CD4-positive, alpha-beta T cell (primary cell): ENCODE results near the gene PLAC1. TPM values are rescaled to one million over a fixed set of nuclear protein-coding genes. Genes with fewer than 3 reads are reported as not detected.

Experiments
- ATAC-seq: fragments of 200-7000 bp; cut with Tn5 transposase; one replicate; pipeline ENCODE4 v1.10.0; 2022; ENCODE audit warnings: mild to moderate bottlenecking; ENCODE audit not compliant: poor library complexity
- CTCF ChIA-PET: fragments of 350-600 bp; sonication (Branson Sonifier 250); formaldehyde crosslinking; loops from one replicate; lab custom pipeline; 2021; ENCODE audit warnings: antibody characterized with exemption, inconsistent platforms; lab: Charles Lee
- POLR2A ChIA-PET: fragments of 350-600 bp; sonication (Branson Sonifier 250); formaldehyde crosslinking; loops from one replicate; lab custom pipeline; 2021; ENCODE audit warnings: antibody characterized with exemption, inconsistent platforms; lab: Charles Lee
- DNase-seq, 14 experiments: peaks; one replicate each; pipeline ENCODE4 v3.0.0-alpha.2; 2013 to 2020; ENCODE audit warnings: mixed read lengths in 2 of 14
- H3K27ac ChIP-seq, 2 donors: one replicate each; pipeline versions ENCODE4 v1.5.1 to v1.7.0; 2013; ENCODE audit warnings: low read length in 2 of 2, low read depth in 1 of 2, mild to moderate bottlenecking in 1 of 2
- H3K27me3 ChIP-seq, 2 experiments: 1 replicate in 1 of 2; 2 replicates in 1 of 2; pipeline versions ENCODE4 v1.6.1 to v1.7.0; 2013; ENCODE audit warnings: low read length in 2 of 2, control low read depth in 1 of 2, mild to moderate bottlenecking in 1 of 2, moderate library complexity in 1 of 2; ENCODE audit not compliant: insufficient read depth in 2 of 2, control insufficient read depth in 1 of 2
- H3K36me3 ChIP-seq: one replicate; pipeline ENCODE4 v1.6.1; 2013; ENCODE audit warnings: low read length, control low read depth; ENCODE audit not compliant: insufficient read depth
- H3K4me1 ChIP-seq: one replicate; pipeline ENCODE4 v1.6.1; 2013; ENCODE audit warnings: low read length, control low read depth; ENCODE audit not compliant: insufficient read depth
- H3K4me3 ChIP-seq: one replicate; pipeline ENCODE4 v1.5.1; 2013; ENCODE audit warnings: mild to moderate bottlenecking, low read length, moderate library complexity
- H3K9me3 ChIP-seq, 2 experiments: 1 replicate in 1 of 2; 2 replicates in 1 of 2; pipeline versions ENCODE4 v1.6.1 to v1.7.0; 2013; ENCODE audit warnings: low read length in 2 of 2, mild to moderate bottlenecking in 2 of 2, control low read depth in 1 of 2, moderate library complexity in 1 of 2; ENCODE audit not compliant: control insufficient read depth in 1 of 2, insufficient read depth in 1 of 2
- H3K27ac Mint-ChIP-seq: one replicate; pipeline ENCODE4 v1.8.0; 2020; ENCODE audit warnings: mixed read lengths
- H3K27me3 Mint-ChIP-seq: one replicate; pipeline ENCODE4 v1.8.0; 2021; ENCODE audit warnings: mixed read lengths
- H3K36me3 Mint-ChIP-seq: one replicate; pipeline ENCODE4 v1.8.0; 2021; ENCODE audit warnings: low read depth, mixed read lengths
- H3K4me1 Mint-ChIP-seq: one replicate; pipeline ENCODE4 v1.8.0; 2021; ENCODE audit warnings: low read depth, mixed read lengths
- H3K4me3 Mint-ChIP-seq: one replicate; pipeline ENCODE4 v1.8.0; 2020; ENCODE audit warnings: mild to moderate bottlenecking, mixed read lengths
- H3K9me3 Mint-ChIP-seq: one replicate; pipeline ENCODE4 v1.8.0; 2020; ENCODE audit warnings: mixed read lengths
- CTCF ChIP-seq: fragments of 200-600 bp; IDR thresholded peaks from one replicate; pipeline ENCODE4 v1.8.0; 2022; ENCODE audit warnings: antibody characterized with exemption, mild to moderate bottlenecking
- intact Hi-C, 2 experiments: fragments of 100-400 bp; cut with DNase I in 1 of 2; cut with micrococcal nuclease in 1 of 2; formaldehyde crosslinking; loops; one replicate each; pipeline versions ENCODE4 v1.15.1 to v1.9.0; 2023 to 2025; cut with DNase I, micrococcal nuclease
- total RNA-seq, 174 experiments: library from RNA in 2 of 174; stranded (reverse) in 2 of 174; gene quantifications; one replicate each; pipeline ENCODE4 v1.2.3 and lab custom pipeline; 2021 to 2026

The PLAC1 gene
- total RNA-seq, 2 experiments from 2014 or later: not detected

GRCh38 chrX:134646691-134647090, 11.6 kb downstream of the PLAC1 start:
- intact Hi-C loops: no loop called here
- Mint-ChIP-seq H3K9me3 (no peaks in the 10 kb centered on the region), H3K4me1 (no peaks in the 10 kb centered on the region), H3K36me3 (no peaks in the 10 kb centered on the region), H3K27ac (no peak overlapping the region), H3K27me3 (peaks cover 17% of the 10 kb centered on the region), H3K4me3 (no peak overlapping the region)
- Histone ChIP-seq H3K27ac (no peak overlapping the region), H3K27me3 (peaks cover 0 to 5% of the 10 kb centered on the region in 2 experiments), H3K9me3 (no peaks in the 10 kb centered on the region), H3K36me3 (no peaks in the 10 kb centered on the region), H3K4me3 (no peak overlapping the region), H3K4me1 (no peaks in the 10 kb centered on the region)
- POLR2A ChIA-PET: no interaction called here
- CTCF ChIA-PET: no interaction called here
- TF ChIP-seq CTCF: no peak
- no peak for ATAC-seq
- DNase-seq: no peak

GRCh38 chrX:134645936-134646543, 12.2 kb downstream of the PLAC1 start:
- ATAC-seq: no peak
- intact Hi-C loops: no loop called here

GRCh38 chrX:134642386-134642785, 15.9 kb downstream of the PLAC1 start:
- no peak overlapping the region for H3K27ac ChIP-seq
- ChIA-PET POLR2A (no interaction called here), CTCF (no interaction called here)
- Mint-ChIP-seq H3K27me3 (peaks cover 27% of the 10 kb centered on the region), H3K4me3 (no peak overlapping the region), H3K36me3 (no peaks in the 10 kb centered on the region), H3K27ac (no peak overlapping the region), H3K4me1 (no peaks in the 10 kb centered on the region), H3K9me3 (no peaks in the 10 kb centered on the region)
- intact Hi-C loops: no loop called here
- no peaks in the 10 kb centered on the region for H3K36me3 ChIP-seq
- TF ChIP-seq CTCF: no peak
- no peak for ATAC-seq
- peaks cover 0 to 5% of the 10 kb centered on the region in 2 experiments for H3K27me3 ChIP-seq
- H3K9me3 ChIP-seq: no peaks in the 10 kb centered on the region
- H3K4me3 ChIP-seq: no peak overlapping the region
- no peaks in the 10 kb centered on the region for H3K4me1 ChIP-seq
- no peak for DNase-seq

More at GRCh38 chrX:134645936-134646543, 12.2 kb downstream of the PLAC1 start:
- Mint-ChIP-seq H3K4me3 (no peak overlapping the region), H3K27me3 (peaks cover 24% of the 10 kb centered on the region), H3K27ac (no peak overlapping the region), H3K4me1 (no peaks in the 10 kb centered on the region), H3K9me3 (no peaks in the 10 kb centered on the region), H3K36me3 (no peaks in the 10 kb centered on the region)
- DNase-seq: no peak
- ChIA-PET CTCF (no interaction called here), POLR2A (no interaction called here)
- no peaks in the 10 kb centered on the region for H3K36me3 ChIP-seq
- no peaks in the 10 kb centered on the region for H3K9me3 ChIP-seq
- H3K4me1 ChIP-seq: no peaks in the 10 kb centered on the region
- no peak overlapping the region for H3K27ac ChIP-seq
- TF ChIP-seq CTCF: no peak
- H3K4me3 ChIP-seq: no peak overlapping the region
- peaks cover 0 to 5% of the 10 kb centered on the region in 2 experiments for H3K27me3 ChIP-seq
